GM12878 (cell line): ENCODE results near the gene NRXN3. TPM values are rescaled to one million over a fixed set of nuclear protein-coding genes. Genes with fewer than 3 reads are reported as not detected.

ENCODE experiments used
- CHD1 ChIP-seq: IDR thresholded peaks from 2 replicates; pipeline ENCODE4 v1.6.1; 2012; ENCODE audit warnings: low read depth, low read length, improper control_type of control experiment
- EP300 ChIP-seq, 2 experiments: fragments of 150-350 bp in 1 of 2; IDR thresholded peaks; 2 replicates each; pipeline ENCODE4 v1.6.1; 2011 to 2012; ENCODE audit warnings: low read depth in 2 of 2, low read length in 2 of 2, borderline replicate concordance in 1 of 2, improper control_type of control experiment in 1 of 2, inconsistent platforms in 1 of 2; ENCODE audit not compliant: control insufficient read depth in 1 of 2
- NFYA ChIP-seq: IDR thresholded peaks from 2 replicates; pipeline ENCODE4 v1.6.1; 2011; ENCODE audit warnings: low read depth, mild to moderate bottlenecking, low read length, improper control_type of control experiment, borderline replicate concordance
- SMARCA5 ChIP-seq: fragments of 450-650 bp; IDR thresholded peaks from 2 replicates; pipeline ENCODE4 v1.6.1; 2017; ENCODE audit warnings: mild to moderate bottlenecking
- SRF ChIP-seq, 2 experiments: IDR thresholded peaks; 2 replicates each; pipeline ENCODE4 v1.6.1; 2011; ENCODE audit warnings: low read depth in 2 of 2, low read length in 2 of 2, mild to moderate bottlenecking in 1 of 2, moderate library complexity in 1 of 2
- TCF3 ChIP-seq: IDR thresholded peaks from 2 replicates; pipeline ENCODE4 v1.6.1; 2012; ENCODE audit warnings: low read depth, mild to moderate bottlenecking, low read length, borderline replicate concordance; ENCODE audit not compliant: insufficient read depth
- ZBED1 ChIP-seq: IDR thresholded peaks from 2 replicates; pipeline ENCODE4 v1.6.1; 2016; ENCODE audit warnings: borderline replicate concordance
- polyA plus RNA-seq, 11 experiments: library from polyadenylated mRNA; depleted of rRNA in 4 of 11; unstranded in 6 of 11; stranded (reverse) in 5 of 11; fragments of >200 nt; fragmentation: Nextera tagmentation in 4 of 11; fragmentation: Illumina TruSeq in 1 of 11; extraction: Ambion mirVana in 4 of 11; extraction: Trizol in 1 of 11; gene quantifications; 1 replicate in 1 of 11; 2 replicates in 10 of 11; pipeline versions ENCODE4 v1.2.1 to v1.2.3, GENCODE V29; 2011 to 2016; ENCODE audit warnings: inconsistent platforms in 2 of 11, missing spikeins in 2 of 11, low read depth in 1 of 11
- total RNA-seq, 4 experiments: library from RNA; depleted of rRNA in 3 of 4; stranded (reverse); fragments of >200 nt in 3 of 4; fragmentation: Illumina TruSeq in 1 of 4; extraction: Trizol in 1 of 4; gene quantifications; 2 replicates each; pipeline versions ENCODE4 v1.2.1 to v1.2.3, GENCODE V29; 2013 to 2021
- TF ChIP-seq, protein P1 (sequence below): IDR thresholded peaks from 2 replicates; pipeline ENCODE4 v1.6.1; 2012; ENCODE audit warnings: low read depth, low read length, improper control_type of control experiment
- TF ChIP-seq, protein P2 (sequence below): IDR thresholded peaks from 2 replicates; pipeline ENCODE4 v1.6.1; 2011; ENCODE audit warnings: low read depth, mild to moderate bottlenecking, low read length, moderate library complexity, borderline replicate concordance; ENCODE audit errors: extremely low read depth
- TF ChIP-seq, protein P3 (sequence below): fragments of 450-650 bp; IDR thresholded peaks from 2 replicates; pipeline ENCODE4 v1.6.1; 2016; ENCODE audit warnings: mild to moderate bottlenecking
- TF ChIP-seq, protein P4 (sequence below): fragments of 450-650 bp; IDR thresholded peaks from 2 replicates; pipeline ENCODE4 v1.6.1; 2017; ENCODE audit warnings: mild to moderate bottlenecking, low read depth, inconsistent platforms; ENCODE audit not compliant: poor library complexity, severe bottlenecking

NRXN3 gene
- total and polyA plus RNA-seq, 10 of the 15 experiments (the other 5 are each of a cell fraction or from before 2014, with no cell fraction given): 0.52 to 3.3 (median 1.4) TPM

DNA sequence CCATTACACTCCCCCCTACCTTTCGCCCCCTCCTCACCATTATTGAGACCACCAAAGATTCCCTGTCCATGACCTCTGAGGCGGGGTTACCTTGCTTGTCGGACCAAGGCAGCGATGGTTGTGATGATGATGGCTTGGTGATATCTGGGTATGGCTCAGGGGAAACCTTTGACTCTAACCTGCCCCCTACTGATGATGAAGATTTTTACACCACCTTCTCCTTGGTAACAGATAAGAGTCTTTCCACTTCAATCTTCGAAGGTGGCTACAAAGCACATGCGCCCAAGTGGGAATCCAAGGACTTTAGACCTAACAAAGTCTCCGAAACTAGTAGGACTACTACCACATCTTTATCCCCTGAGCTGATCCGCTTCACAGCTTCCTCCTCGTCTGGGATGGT lies 1690.9 kb downstream of the NRXN3 start (continued):
- TF ChIP-seq, protein P1, sequence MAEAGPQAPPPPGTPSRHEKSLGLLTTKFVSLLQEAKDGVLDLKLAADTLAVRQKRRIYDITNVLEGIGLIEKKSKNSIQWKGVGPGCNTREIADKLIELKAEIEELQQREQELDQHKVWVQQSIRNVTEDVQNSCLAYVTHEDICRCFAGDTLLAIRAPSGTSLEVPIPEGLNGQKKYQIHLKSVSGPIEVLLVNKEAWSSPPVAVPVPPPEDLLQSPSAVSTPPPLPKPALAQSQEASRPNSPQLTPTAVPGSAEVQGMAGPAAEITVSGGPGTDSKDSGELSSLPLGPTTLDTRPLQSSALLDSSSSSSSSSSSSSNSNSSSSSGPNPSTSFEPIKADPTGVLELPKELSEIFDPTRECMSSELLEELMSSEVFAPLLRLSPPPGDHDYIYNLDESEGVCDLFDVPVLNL: no peak
- TF ChIP-seq ZBED1 (no peak), SMARCA5 (no peak), NFYA (no peak), EP300 (IDR thresholded peaks at IDR 0.05; ENCODE audit: borderline replicate concordance in 1 of 2, control insufficient read depth in 1 of 2, low read depth in 2 of 2, low read length in 2 of 2) (no peak), CHD1 (no peak), SRF (IDR thresholded peaks at IDR 0.05; ENCODE audit: low read depth in 2 of 2, low read length in 2 of 2) (no peak), TCF3 (no peak)
- TF ChIP-seq, protein P2, sequence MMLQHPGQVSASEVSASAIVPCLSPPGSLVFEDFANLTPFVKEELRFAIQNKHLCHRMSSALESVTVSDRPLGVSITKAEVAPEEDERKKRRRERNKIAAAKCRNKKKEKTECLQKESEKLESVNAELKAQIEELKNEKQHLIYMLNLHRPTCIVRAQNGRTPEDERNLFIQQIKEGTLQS: no peak
- TF ChIP-seq, protein P3, sequence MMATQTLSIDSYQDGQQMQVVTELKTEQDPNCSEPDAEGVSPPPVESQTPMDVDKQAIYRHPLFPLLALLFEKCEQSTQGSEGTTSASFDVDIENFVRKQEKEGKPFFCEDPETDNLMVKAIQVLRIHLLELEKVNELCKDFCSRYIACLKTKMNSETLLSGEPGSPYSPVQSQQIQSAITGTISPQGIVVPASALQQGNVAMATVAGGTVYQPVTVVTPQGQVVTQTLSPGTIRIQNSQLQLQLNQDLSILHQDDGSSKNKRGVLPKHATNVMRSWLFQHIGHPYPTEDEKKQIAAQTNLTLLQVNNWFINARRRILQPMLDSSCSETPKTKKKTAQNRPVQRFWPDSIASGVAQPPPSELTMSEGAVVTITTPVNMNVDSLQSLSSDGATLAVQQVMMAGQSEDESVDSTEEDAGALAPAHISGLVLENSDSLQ: no peak
- TF ChIP-seq, protein P4, sequence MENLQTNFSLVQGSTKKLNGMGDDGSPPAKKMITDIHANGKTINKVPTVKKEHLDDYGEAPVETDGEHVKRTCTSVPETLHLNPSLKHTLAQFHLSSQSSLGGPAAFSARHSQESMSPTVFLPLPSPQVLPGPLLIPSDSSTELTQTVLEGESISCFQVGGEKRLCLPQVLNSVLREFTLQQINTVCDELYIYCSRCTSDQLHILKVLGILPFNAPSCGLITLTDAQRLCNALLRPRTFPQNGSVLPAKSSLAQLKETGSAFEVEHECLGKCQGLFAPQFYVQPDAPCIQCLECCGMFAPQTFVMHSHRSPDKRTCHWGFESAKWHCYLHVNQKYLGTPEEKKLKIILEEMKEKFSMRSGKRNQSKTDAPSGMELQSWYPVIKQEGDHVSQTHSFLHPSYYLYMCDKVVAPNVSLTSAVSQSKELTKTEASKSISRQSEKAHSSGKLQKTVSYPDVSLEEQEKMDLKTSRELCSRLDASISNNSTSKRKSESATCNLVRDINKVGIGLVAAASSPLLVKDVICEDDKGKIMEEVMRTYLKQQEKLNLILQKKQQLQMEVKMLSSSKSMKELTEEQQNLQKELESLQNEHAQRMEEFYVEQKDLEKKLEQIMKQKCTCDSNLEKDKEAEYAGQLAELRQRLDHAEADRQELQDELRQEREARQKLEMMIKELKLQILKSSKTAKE: no peak
